Endometrial microvascular endothelial cells (primary cell): ENCODE data around the gene PGBD5. TPM values are rescaled to one million over a fixed set of nuclear protein-coding genes. Genes with fewer than 3 reads are reported as not detected.

Experiments used
- in situ Hi-C: cut with HindIII; loops from 2 replicates; pipeline ENCODE4 v1.10.0; 2017; ENCODE audit warnings: low sequenced_read_pairs, low pct_unique_long_range_greater_than_20kb; ENCODE audit errors: inconsistent ontology term
- total RNA-seq: library from RNA; depleted of rRNA; stranded (reverse); fragments of >200 nt; gene quantifications from one replicate; pipeline ENCODE4 v1.2.3, GENCODE V29; 2015; ENCODE audit errors: inconsistent ontology term

Gene PGBD5
- total RNA-seq, 1 donor from 2014 or later, result not detected

GRCh38 chr1:230382001-230382491 is 44.1 kb downstream of the PGBD5 start:
- in situ Hi-C loops, result no loop called here

DNA sequence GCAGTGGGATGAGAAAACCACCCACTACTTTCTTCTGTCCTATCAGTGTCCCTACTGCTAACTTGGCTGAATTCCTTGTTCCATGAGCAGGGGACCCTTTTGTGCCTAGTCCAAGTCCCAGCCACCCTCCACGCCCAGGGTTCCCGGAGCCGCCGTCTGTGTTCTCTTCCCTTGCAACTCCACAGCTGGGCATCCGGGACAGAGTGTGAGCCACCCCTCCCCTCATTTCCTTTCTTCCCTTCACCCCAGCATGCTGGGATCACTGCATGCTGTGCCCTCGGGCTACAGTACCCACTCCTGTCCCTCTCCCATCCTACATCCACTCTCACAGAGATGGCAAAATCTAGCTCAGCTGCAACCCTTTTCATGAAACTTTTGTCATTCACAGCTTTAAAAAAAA is 44.5 kb downstream of the PGBD5 start:
- in situ Hi-C loops, result no loop called here

- in situ Hi-C loops, result no loop called here
These were observed 45.1 kb downstream of the PGBD5 start for GRCh38 chr1:230381049-230381467.

GRCh38 chr1:230379928-230380327 is 46.2 kb downstream of the PGBD5 start:
- in situ Hi-C loops, result no loop called here

DNA sequence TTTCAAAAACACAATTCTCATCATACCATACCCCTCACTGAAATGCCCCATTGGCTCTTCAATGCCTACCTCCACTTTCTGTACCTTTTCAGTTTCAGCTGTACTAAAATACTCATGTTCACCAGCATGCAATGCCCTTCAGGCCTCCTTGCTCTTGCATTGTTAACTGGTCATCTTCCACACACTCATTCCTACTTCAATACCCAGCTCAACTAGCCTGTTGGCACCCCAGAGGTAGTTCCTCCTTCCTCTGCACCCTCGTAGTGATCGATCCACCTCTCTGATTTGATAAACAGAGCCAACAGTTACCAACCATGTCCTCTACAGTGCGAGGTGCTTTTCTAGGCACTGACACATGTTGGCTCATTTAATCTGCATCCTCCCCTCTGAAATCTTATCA is 46.7 kb downstream of the PGBD5 start:
- in situ Hi-C loops, result no loop called here

DNA sequence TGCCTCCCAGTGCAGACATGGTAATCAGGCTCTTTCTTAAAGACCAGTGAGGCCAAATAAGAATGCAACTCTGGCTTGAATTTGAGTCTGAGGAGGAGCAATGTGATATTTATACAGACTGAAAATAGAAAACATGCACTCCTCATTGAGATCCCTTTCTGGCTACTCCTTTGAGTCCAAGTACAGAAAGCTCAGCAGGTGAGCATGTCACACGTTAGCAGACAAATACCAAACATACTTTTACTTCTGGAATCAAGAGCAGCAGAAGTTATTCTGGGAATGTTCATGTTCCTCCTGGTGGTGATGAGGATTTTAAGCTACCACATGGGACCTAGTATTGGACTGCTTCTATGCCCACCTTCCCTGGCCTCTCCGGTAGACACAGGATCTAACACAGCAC is 48.3 kb downstream of the PGBD5 start:
- in situ Hi-C loops, result no loop called here

GRCh38 chr1:230377324-230377723 is 48.8 kb downstream of the PGBD5 start:
- in situ Hi-C loops, result no loop called here

GRCh38 chr1:230376296-230376695 is 49.8 kb downstream of the PGBD5 start:
- in situ Hi-C loops, result no loop called here

- in situ Hi-C loops, result no loop called here
These were observed 50.4 kb downstream of the PGBD5 start for GRCh38 chr1:230375780-230376179.

DNA sequence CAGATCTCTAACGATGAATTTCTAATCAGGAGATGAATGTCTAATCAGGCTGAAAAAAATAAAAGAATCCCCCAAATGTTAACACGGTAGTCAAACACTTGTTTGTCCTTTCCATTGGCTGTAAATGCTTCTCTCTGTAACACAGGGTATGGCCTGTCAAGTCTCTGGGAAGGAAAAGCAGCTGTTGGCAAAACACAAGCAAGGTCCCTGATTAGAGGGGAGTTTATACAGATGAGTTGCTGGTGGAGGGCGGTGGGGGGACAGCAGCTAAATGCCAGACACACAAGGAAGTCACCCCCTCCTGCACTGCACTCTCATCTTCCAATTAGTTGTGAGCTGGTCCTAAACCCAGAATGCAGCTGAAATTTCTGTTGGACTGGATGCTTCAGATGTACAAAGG is 51.0 kb downstream of the PGBD5 start:
- in situ Hi-C loops, result no loop called here

GRCh38 chr1:230371923-230372703 is 54.0 kb downstream of the PGBD5 start:
- in situ Hi-C loops, result no loop called here

DNA sequence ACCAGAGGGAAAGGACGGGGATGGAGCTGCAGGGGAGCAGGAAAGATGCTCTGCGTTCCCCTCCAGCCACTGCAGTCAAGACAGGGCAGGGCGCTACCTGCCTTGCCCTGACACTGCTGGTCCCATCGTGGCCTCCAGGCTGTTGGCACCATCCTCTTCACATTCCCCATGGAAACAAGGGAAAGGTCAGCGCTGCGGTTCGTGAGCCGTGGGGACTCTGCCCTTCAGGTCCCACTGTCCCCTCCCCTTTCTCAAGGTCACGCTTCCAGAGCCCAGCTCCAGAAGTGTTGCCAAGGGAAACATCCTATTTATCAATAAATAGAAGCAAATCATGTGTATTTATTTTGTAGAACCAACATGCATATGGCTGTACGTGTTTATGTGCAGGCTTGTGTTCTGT is 56.0 kb downstream of the PGBD5 start:
- in situ Hi-C loops, result no loop called here

DNA sequence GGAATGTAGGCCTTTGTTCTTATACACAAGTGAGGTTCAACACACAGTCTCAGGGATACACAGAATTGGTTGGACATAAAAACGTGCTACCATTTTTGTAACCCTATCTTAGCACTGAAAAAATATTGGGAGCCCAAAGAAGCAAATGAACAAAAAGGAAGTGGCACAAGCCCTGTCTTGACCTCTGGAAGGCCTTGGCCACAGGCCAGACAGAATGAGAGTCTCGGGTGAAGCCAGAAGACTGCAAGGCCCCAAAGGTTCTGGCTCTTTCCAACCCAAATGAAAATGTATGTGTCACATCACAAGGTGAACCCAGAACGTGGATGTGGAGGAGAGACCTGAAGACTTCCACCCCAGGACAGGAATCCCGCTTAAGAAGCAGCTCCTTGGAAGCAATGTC is 57.3 kb downstream of the PGBD5 start:
- in situ Hi-C loops, result no loop called here

GRCh38 chr1:230368363-230368762 is 57.8 kb downstream of the PGBD5 start:
- in situ Hi-C loops, result no loop called here

DNA sequence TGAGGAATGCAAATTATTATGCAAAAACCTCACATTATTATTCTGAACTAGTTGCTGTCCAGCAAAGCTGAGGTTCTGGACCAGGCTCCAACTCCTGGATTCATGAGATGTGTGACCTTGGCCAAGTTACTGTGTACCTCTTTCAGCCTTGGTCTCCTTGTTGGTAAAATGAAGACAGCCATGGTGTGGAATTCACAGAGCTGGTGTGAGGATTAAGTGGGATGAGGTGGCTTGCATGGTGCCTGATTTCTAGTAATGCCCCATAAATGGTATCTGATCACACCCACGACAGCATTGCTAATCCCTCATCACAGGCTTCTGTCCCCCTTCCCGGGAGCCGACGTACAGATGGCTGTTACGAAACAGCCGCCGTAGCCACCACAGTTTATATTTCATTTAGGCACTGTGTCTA is 59.6 kb downstream of the PGBD5 start:
- in situ Hi-C loops, result no loop called here

DNA sequence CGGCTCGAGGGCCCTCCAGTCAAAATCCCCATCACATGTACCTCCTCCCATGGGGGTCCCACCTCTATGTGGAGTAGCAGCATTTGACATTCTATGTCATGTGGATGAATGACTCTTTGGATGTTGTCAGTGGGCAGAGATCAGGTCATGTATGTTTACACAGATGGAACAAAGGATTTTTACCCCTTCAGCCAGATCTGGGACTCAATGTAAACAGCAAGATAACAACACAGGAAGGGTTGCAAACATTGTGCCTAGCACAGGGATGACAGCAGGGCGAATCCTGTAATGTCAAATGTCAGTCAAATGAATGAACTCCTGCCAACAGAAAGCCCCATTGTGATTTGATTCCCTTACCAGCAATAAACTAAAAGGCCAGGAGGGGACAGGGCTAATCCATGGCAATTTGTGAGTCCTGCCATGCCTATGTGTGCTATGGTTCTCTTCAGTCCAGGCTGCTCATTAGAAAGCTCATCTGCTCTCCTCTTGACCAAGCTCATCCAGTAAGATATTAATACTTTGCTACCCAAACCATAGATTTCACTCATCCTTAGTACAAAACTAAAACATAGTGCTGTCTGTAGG is 60.3 kb downstream of the PGBD5 start:
- in situ Hi-C loops, result no loop called here

- in situ Hi-C loops, result no loop called here
These were observed 63.2 kb downstream of the PGBD5 start for GRCh38 chr1:230362949-230363348.

DNA sequence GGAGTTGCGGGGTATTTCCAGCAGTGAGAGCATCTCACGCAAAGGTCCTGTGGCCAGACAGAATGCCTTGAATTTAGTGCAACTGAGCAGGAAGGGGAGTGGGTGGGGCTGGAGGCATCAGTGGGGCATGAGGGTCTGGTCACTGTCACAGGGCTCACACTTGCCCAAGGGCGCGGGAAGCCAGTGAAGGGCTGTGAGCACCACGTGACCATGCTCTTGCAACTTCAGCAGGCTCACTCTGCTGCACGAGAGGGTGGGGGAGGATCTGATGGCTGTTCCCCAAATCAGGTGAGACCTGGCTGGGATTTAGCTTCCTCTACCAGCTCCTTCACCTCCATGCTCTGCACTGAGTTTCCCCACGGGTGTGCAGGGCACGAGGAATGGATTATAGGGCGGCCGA is 64.2 kb downstream of the PGBD5 start:
- in situ Hi-C loops, result no loop called here

- in situ Hi-C loops, result no loop called here
These were observed 66.0 kb downstream of the PGBD5 start for GRCh38 chr1:230359992-230360668.
